ENCODE results near the gene DAO. TPM values are rescaled to one million over a fixed set of nuclear protein-coding genes. Genes with fewer than 3 reads are reported as not detected.

Gene DAO
- total RNA-seq, 6 experiments from 2014 or later = not detected

DNA sequence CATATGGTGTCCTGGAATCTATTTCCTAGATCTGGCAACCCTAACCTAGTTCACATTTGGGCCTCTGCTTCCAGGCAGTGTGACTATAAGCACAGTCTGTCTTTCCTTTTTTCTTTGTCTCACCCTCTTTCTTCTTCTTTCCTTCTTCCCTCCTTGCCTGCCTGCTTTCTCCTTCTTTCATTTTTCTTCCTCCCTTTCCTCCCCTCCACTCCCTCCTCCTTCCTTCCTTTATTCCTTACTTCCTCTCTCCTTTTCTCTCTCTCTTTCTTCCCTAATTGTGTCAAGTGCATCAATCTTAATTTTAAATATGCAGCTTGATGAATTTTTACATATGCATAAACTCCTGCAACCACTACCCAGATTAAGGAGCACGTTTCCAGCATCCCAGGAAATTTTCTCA lies 4.6 kb upstream of the DAO start:
- no peak overlapping the region for H3K27ac Mint-ChIP-seq
- H3K4me1 Mint-ChIP-seq (ENCODE audit: low read depth) = no peaks in the 10 kb centered on the region
- H3K9me3 Mint-ChIP-seq = no peaks in the 10 kb centered on the region
- peaks cover 6% of the 10 kb centered on the region for H3K27me3 Mint-ChIP-seq (ENCODE audit: insufficient read depth)
- TF ChIP-seq, protein P1, sequence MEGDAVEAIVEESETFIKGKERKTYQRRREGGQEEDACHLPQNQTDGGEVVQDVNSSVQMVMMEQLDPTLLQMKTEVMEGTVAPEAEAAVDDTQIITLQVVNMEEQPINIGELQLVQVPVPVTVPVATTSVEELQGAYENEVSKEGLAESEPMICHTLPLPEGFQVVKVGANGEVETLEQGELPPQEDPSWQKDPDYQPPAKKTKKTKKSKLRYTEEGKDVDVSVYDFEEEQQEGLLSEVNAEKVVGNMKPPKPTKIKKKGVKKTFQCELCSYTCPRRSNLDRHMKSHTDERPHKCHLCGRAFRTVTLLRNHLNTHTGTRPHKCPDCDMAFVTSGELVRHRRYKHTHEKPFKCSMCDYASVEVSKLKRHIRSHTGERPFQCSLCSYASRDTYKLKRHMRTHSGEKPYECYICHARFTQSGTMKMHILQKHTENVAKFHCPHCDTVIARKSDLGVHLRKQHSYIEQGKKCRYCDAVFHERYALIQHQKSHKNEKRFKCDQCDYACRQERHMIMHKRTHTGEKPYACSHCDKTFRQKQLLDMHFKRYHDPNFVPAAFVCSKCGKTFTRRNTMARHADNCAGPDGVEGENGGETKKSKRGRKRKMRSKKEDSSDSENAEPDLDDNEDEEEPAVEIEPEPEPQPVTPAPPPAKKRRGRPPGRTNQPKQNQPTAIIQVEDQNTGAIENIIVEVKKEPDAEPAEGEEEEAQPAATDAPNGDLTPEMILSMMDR (IDR thresholded peaks at IDR 0.05) = no peak
- H3K36me3 Mint-ChIP-seq (ENCODE audit: low read depth) = no peaks in the 10 kb centered on the region
- no peak overlapping the region for H3K4me3 Mint-ChIP-seq
- no peak for DNase-seq

DNA sequence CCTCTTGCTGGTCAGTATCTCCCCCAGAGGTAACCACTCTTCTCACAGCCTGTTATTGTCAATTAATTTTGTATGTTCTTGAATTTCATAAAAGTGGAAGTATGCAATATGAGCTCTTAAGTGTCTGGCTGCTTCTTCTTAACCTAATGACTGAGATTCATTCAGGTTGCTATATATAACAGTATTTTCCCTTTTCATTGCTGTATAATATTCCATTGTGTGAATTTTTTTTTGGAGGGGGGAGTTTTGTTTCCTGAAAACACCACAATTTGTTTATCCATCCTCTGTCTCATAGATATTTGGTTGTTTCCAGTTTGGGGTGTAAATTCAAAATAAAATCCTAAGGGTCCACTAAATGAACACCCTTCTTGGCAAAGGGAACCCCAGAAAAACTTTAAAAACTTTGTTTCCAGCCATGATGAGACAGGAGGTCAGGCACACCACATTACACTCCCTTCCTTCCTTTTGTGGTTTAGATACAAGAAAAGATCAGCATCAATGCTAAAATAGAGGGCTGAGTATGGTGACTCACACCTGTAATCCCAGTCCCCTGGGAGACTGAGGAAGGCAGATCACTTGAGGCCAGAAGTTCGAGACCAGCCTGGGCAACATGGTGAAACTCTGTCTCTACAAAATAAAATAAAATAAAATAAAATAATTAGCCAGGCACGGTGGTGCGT lies 4.1 kb upstream of the DAO start:
- no peak overlapping the region for H3K4me3 Mint-ChIP-seq
- DNase-seq = no peak
- TF ChIP-seq, protein P1 (IDR thresholded peaks at IDR 0.05) = no peak
- no peak overlapping the region for H3K27ac Mint-ChIP-seq
- no peaks in the 10 kb centered on the region for H3K4me1 Mint-ChIP-seq (ENCODE audit: low read depth)
- H3K27me3 Mint-ChIP-seq (ENCODE audit: insufficient read depth) = peaks cover 7% of the 10 kb centered on the region
- H3K36me3 Mint-ChIP-seq (ENCODE audit: low read depth) = no peaks in the 10 kb centered on the region
- H3K9me3 Mint-ChIP-seq = no peaks in the 10 kb centered on the region

DNA sequence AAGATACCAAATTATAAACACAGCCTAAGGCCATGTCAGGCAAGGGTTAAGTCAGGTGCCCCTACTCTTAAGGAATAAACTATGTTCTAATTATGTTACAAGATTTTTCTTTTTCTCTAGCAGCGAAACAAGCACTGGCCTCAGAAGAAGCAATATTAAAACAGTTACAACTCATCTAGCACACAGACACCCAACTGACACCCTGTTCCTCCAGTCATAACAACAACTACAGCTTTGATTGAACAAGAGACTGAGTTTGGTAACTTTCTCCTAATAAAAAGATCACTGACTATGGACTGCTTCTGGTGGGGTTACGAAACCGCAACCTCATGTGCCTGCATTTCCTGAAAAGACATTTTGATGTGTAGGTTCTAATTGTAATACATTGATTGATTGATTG lies 3.3 kb upstream of the DAO start:
- Mint-ChIP-seq H3K4me1 (ENCODE audit: low read depth) (no peaks in the 10 kb centered on the region), H3K27me3 (ENCODE audit: insufficient read depth) (peaks cover 8% of the 10 kb centered on the region), H3K4me3 (no peak overlapping the region), H3K9me3 (no peaks in the 10 kb centered on the region), H3K36me3 (ENCODE audit: low read depth) (no peaks in the 10 kb centered on the region), H3K27ac (no peak overlapping the region)
- TF ChIP-seq, protein P1 (IDR thresholded peaks at IDR 0.05) = no peak
- DNase-seq = no peak

DNA sequence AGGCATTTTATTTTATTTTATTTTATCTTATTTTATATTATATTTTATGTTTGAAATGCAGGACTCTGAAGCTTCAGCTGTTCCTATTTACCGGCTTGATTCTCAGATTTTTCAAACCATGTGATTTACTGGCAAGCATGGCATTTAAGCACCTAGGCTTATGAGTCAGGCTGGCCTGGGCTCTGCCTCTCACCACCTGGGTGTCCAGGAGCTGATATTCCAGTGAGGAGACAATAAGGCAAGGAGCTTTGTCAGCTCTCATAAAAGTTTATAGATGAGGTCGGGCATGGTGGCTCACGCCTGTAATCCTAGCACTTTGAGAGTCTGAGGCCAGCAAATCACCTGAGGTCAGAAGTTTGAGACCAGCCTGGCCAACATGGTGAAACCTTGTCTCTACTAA lies 2.1 kb downstream of the DAO start:
- H3K4me3 Mint-ChIP-seq = no peak overlapping the region
- no peaks in the 10 kb centered on the region for H3K36me3 Mint-ChIP-seq (ENCODE audit: low read depth)
- peaks cover 2% of the 10 kb centered on the region for H3K27me3 Mint-ChIP-seq (ENCODE audit: insufficient read depth)
- TF ChIP-seq, protein P1 (IDR thresholded peaks at IDR 0.05) = no peak
- no peaks in the 10 kb centered on the region for H3K4me1 Mint-ChIP-seq (ENCODE audit: low read depth)
- DNase-seq = no peak
- no peaks in the 10 kb centered on the region for H3K9me3 Mint-ChIP-seq
- H3K27ac Mint-ChIP-seq = no peak overlapping the region

DNA sequence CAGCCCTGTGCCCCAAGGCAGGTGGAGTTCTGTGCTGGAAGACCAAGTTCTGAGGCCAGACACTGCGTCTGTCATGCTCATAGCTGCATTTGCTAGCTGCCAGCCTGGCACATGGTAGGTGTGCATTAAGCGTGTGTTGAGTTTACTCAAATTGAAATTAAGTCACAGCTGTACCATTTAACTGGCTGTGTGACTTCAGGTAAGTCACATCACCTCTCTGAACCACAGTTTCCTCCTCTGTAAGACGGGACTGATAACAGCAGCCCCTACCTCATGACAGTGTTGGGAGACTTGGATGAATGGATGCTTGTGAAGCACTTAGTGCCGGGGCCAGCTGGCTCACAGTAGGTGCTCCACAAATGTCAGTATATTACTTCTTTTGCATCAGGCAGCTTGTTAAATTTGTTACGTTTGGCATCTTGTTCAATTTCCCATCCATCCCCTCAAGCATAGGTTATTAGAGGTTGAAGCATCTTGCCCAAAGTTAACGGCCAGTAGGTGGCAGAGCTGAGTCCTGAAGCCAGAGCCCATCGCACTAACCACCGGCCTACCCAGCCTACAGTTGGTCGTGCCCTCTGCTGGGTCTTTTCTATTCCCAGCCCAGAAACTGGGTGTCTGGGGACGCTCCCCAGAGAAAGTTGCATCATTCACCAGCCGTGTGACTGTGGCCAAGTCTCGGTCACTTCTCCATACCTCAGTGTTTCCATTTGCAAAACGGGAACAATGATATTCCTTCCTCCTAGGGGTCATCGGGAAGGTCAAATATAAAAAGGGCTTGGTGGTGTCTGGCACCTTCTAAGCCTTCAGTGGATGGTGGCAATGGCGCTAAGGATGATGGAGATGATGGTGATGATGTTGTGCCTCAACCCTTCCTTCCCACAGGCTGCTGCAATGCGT lies 4.5 kb downstream of the DAO start:
- Mint-ChIP-seq H3K4me3 (no peak overlapping the region), H3K27me3 (ENCODE audit: insufficient read depth) (peaks cover 2% of the 10 kb centered on the region), H3K27ac (no peak overlapping the region), H3K4me1 (ENCODE audit: low read depth) (no peaks in the 10 kb centered on the region), H3K36me3 (ENCODE audit: low read depth) (no peaks in the 10 kb centered on the region), H3K9me3 (no peaks in the 10 kb centered on the region)
- TF ChIP-seq, protein P1 (IDR thresholded peaks at IDR 0.05) = peak; percentile 76
- DNase-seq = peak; percentile 15

Data from HFFc6 (cell line).